HG03175 (cell line): ENCODE measurements around the gene CMTM4.
A peak's percentile ranks its signal among the peaks of the same experiment; 100 is the strongest.

Source experiments
- ATAC-seq: cut with Tn5 transposase; IDR thresholded peaks from one replicate; pipeline ENCODE4 v1.9.1; 2021; ENCODE audit warnings: mild to moderate bottlenecking, moderate library complexity; ENCODE audit not compliant: unreplicated experiment

Gene CMTM4

GRCh38 chr16:66696669-66697630 lies at the start of gene CMTM4:
Gene CMTM4 (minus strand): TSS chr16:66696743. CDS start chr16:66696525, 218 bp downstream.
- peak; percentile 84 for ATAC-seq

- no peak for ATAC-seq
These were observed 49.5 kb upstream of the CMTM4 start for GRCh38 chr16:66746048-66746447.

GRCh38 chr16:66741950-66742808 lies 45.6 kb upstream of the CMTM4 start:
- ATAC-seq = no peak

- no peak for ATAC-seq
These were observed 44.8 kb upstream of the CMTM4 start for GRCh38 chr16:66741169-66741900.

GRCh38 chr16:66740533-66740932 lies 44.0 kb upstream of the CMTM4 start:
- ATAC-seq = no peak

GRCh38 chr16:66740010-66740409 lies 43.5 kb upstream of the CMTM4 start:
- ATAC-seq = no peak

- no peak for ATAC-seq
These were observed 39.3 kb upstream of the CMTM4 start for GRCh38 chr16:66735891-66736290.

- ATAC-seq = no peak
These were observed 34.6 kb upstream of the CMTM4 start for GRCh38 chr16:66731101-66731500.

- ATAC-seq = no peak
These were observed 32.3 kb upstream of the CMTM4 start for GRCh38 chr16:66728804-66729203.

- peak; percentile 56 for ATAC-seq
These were observed 31.7 kb upstream of the CMTM4 start for GRCh38 chr16:66728117-66728787.

- no peak for ATAC-seq
These were observed 24.2 kb upstream of the CMTM4 start for GRCh38 chr16:66720766-66721165.

GRCh38 chr16:66719246-66719645 lies 22.7 kb upstream of the CMTM4 start:
- no peak for ATAC-seq

- no peak for ATAC-seq
These were observed 21.2 kb upstream of the CMTM4 start for GRCh38 chr16:66717776-66718175.

GRCh38 chr16:66717112-66717675 lies 20.7 kb upstream of the CMTM4 start:
- ATAC-seq = no peak

GRCh38 chr16:66714654-66715307 lies 18.2 kb upstream of the CMTM4 start:
- no peak for ATAC-seq

GRCh38 chr16:66714062-66714461 lies 17.5 kb upstream of the CMTM4 start:
- no peak for ATAC-seq

GRCh38 chr16:66713076-66713475 lies 16.5 kb upstream of the CMTM4 start:
- ATAC-seq = no peak

- ATAC-seq = no peak
These were observed 16.0 kb upstream of the CMTM4 start for GRCh38 chr16:66712512-66712911.

- no peak for ATAC-seq
These were observed 15.0 kb upstream of the CMTM4 start for GRCh38 chr16:66711581-66711980.

- ATAC-seq = no peak
These were observed 9.9 kb upstream of the CMTM4 start for GRCh38 chr16:66706506-66706880.
